Cardiac muscle cell (in vitro differentiated cells and primary cell): ENCODE measurements around the gene SPRED1. TPM values are rescaled to one million over a fixed set of nuclear protein-coding genes. Genes with fewer than 3 reads are reported as not detected.

Experiments used
- DNase-seq, 2 donors: peaks; one replicate each; pipeline versions ENCODE4 v3.0.0 to v3.0.0-alpha.2; 2010 to 2017; ENCODE audit warnings: low read depth in 1 of 2, low spot score in 1 of 2
- H3K27ac ChIP-seq: fragments of 200-600 bp; sonication (generic); 2 replicates; pipeline ENCODE4 v1.5.1; 2016
- H3K27me3 ChIP-seq: fragments of 200-600 bp; sonication (generic); 2 replicates; pipeline ENCODE4 v1.6.0; 2016; ENCODE audit warnings: control low read depth
- H3K36me3 ChIP-seq: fragments of 200-600 bp; sonication (generic); 2 replicates; pipeline ENCODE4 v1.5.1; 2016; ENCODE audit warnings: control low read depth
- H3K4me1 ChIP-seq: fragments of 200-600 bp; sonication (generic); 2 replicates; pipeline ENCODE4 v1.8.1; 2017; ENCODE audit warnings: low read depth, mild to moderate bottlenecking, mixed run types
- H3K4me3 ChIP-seq: fragments of 200-600 bp; sonication (generic); 2 replicates; pipeline ENCODE4 v1.5.1; 2016; ENCODE audit warnings: mild to moderate bottlenecking
- H3K9me3 ChIP-seq: fragments of 200-600 bp; sonication (generic); 2 replicates; pipeline ENCODE4 v1.5.1; 2017; ENCODE audit warnings: low read depth, mild to moderate bottlenecking, control low read depth
- polyA plus RNA-seq: library from polyadenylated mRNA; unstranded; fragments of >200 nt; fragmentation: Nextera tagmentation; extraction: Ambion mirVana; gene quantifications from 2 replicates; pipeline ENCODE4 v1.2.1, GENCODE V29; 2016
- total RNA-seq: library from RNA; depleted of rRNA; stranded (reverse); fragments of >200 nt; gene quantifications from 2 replicates; pipeline ENCODE4 v1.2.3, GENCODE V29; 2016
- TF ChIP-seq, protein P1 (sequence below): IDR thresholded peaks from 2 replicates; pipeline ENCODE4 v1.5.1; 2012; ENCODE audit warnings: low read depth, mild to moderate bottlenecking, low read length

SPRED1 gene
- total and polyA plus RNA-seq, 2 experiments from 2014 or later, result 8.2 to 17.3 TPM

- Histone ChIP-seq H3K36me3 (peaks cover 11% of the 10 kb centered on the region), H3K27ac (no peak overlapping the region), H3K4me3 (no peak overlapping the region), H3K9me3 (no peaks in the 10 kb centered on the region), H3K4me1 (no peaks in the 10 kb centered on the region), H3K27me3 (no peaks in the 10 kb centered on the region)
- TF ChIP-seq, protein P1, sequence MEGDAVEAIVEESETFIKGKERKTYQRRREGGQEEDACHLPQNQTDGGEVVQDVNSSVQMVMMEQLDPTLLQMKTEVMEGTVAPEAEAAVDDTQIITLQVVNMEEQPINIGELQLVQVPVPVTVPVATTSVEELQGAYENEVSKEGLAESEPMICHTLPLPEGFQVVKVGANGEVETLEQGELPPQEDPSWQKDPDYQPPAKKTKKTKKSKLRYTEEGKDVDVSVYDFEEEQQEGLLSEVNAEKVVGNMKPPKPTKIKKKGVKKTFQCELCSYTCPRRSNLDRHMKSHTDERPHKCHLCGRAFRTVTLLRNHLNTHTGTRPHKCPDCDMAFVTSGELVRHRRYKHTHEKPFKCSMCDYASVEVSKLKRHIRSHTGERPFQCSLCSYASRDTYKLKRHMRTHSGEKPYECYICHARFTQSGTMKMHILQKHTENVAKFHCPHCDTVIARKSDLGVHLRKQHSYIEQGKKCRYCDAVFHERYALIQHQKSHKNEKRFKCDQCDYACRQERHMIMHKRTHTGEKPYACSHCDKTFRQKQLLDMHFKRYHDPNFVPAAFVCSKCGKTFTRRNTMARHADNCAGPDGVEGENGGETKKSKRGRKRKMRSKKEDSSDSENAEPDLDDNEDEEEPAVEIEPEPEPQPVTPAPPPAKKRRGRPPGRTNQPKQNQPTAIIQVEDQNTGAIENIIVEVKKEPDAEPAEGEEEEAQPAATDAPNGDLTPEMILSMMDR, result peak; percentile 69
- DNase-seq, result peak; percentile 66 to 82
These were observed 101.8 kb downstream of the SPRED1 start for GRCh38 chr15:38354315-38354929.

- Histone ChIP-seq H3K4me1 (no peaks in the 10 kb centered on the region), H3K27ac (no peak overlapping the region), H3K9me3 (no peaks in the 10 kb centered on the region), H3K36me3 (no peaks in the 10 kb centered on the region), H3K4me3 (no peak overlapping the region), H3K27me3 (no peaks in the 10 kb centered on the region)
- no peak for DNase-seq
- TF ChIP-seq, protein P1, result no peak
These were observed 109.7 kb downstream of the SPRED1 start for GRCh38 chr15:38362355-38362754.

- Histone ChIP-seq H3K36me3 (no peaks in the 10 kb centered on the region), H3K4me1 (no peaks in the 10 kb centered on the region), H3K27ac (no peak overlapping the region), H3K4me3 (no peak overlapping the region), H3K9me3 (no peaks in the 10 kb centered on the region), H3K27me3 (no peaks in the 10 kb centered on the region)
- DNase-seq, result peak in 1 of 2 donors; percentile 55
- TF ChIP-seq, protein P1, result no peak
These were observed 114.8 kb downstream of the SPRED1 start for GRCh38 chr15:38367476-38367875.

- Histone ChIP-seq H3K4me3 (no peak overlapping the region), H3K9me3 (no peaks in the 10 kb centered on the region), H3K27ac (no peak overlapping the region), H3K36me3 (no peaks in the 10 kb centered on the region), H3K4me1 (no peaks in the 10 kb centered on the region), H3K27me3 (no peaks in the 10 kb centered on the region)
- no peak for DNase-seq
- TF ChIP-seq, protein P1, result no peak
These were observed 117.4 kb downstream of the SPRED1 start for GRCh38 chr15:38369936-38370478.

DNA sequence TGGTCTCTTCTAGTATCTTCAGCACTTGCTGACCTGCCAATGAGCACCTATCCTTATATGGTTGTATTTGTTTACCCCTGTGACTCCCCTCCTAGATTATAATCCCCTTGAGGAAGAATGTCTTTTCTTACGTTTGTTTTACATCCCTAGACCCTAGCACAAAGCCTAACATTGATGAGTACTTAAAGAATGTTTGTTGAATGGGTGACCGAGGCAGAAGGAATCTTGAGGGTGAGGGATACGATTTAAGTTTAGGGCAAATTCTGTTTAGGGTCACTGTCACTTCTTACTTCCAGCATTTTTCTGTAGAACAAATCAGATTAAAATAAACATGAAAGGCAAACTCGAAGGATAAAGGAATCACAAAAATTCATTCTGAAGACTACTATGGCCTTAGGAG, 120.4 kb downstream of the SPRED1 start:
- Histone ChIP-seq H3K9me3 (no peaks in the 10 kb centered on the region), H3K4me1 (no peaks in the 10 kb centered on the region), H3K27me3 (no peaks in the 10 kb centered on the region), H3K27ac (no peak overlapping the region), H3K4me3 (no peak overlapping the region), H3K36me3 (no peaks in the 10 kb centered on the region)
- no peak for DNase-seq
- TF ChIP-seq, protein P1, result no peak
